PFSK-1 (cell line): ENCODE results near the gene LRRC36.

ENCODE experiments used
- FOXP2 ChIP-seq: optimal IDR thresholded peaks from 2 replicates; pipeline ENCODE3; 2011; ENCODE audit warnings: borderline replicate concordance, control low read depth, inconsistent platforms; ENCODE audit not compliant: insufficient read depth; ENCODE audit errors: extremely low read length, extremely low read depth
- POLR2AphosphoS5 ChIP-seq: IDR thresholded peaks from 2 replicates; pipeline ENCODE4 v1.6.1; 2012; ENCODE audit warnings: low read depth, mild to moderate bottlenecking, control low read depth, low read length, moderate library complexity
- REST ChIP-seq, 2 experiments: IDR thresholded peaks; 2 replicates each; pipeline versions ENCODE4 v1.6.1 to v1.8.0; 2011 to 2012; ENCODE audit warnings: low read depth in 2 of 2, low read length in 2 of 2, control low read depth in 1 of 2, inconsistent platforms in 1 of 2, mild to moderate bottlenecking in 1 of 2, moderate library complexity in 1 of 2; ENCODE audit not compliant: insufficient read depth in 1 of 2
- SIN3A ChIP-seq: IDR thresholded peaks from 2 replicates; pipeline ENCODE4 v1.6.1; 2012; ENCODE audit warnings: mild to moderate bottlenecking, low read length, moderate library complexity, borderline replicate concordance; ENCODE audit not compliant: insufficient read depth
- TAF1 ChIP-seq: IDR thresholded peaks from 2 replicates; pipeline ENCODE4 v1.6.1; 2012; ENCODE audit warnings: low read length, control low read depth, borderline replicate concordance; ENCODE audit not compliant: insufficient read depth

- TF ChIP-seq SIN3A (no peak), TAF1 (no peak), FOXP2 (no peak), POLR2AphosphoS5 (no peak), REST (IDR thresholded peaks at IDR 0.05; ENCODE audit: insufficient read depth in 1 of 2, low read depth in 2 of 2, low read length in 2 of 2) (no peak)
Observed at GRCh38 chr16:67346341-67346740, 19.7 kb downstream of the LRRC36 start.
